NOMO-1 treated with dmso at 0.1 percent for 144 hours (cell line): ENCODE results near the gene MZT1.
"Not testable (repeated sequence)": the region's sequence is repeated elsewhere in the genome, so short reads cannot be mapped to it uniquely, and the experiment has no call there.

Experiments used
- DNase-seq: peaks from one replicate; lab custom pipeline; 2025; ENCODE audit not compliant: unreplicated experiment; lab: John Stamatoyannopoulos, UW

MZT1 gene

GRCh38 chr13:72727417-72728289, at the start of gene MZT1, which contains the start of gene BORA:
TSS of gene MZT1 (minus strand) at chr13:72727629. CDS start at chr13:72727602, 27 bp downstream.
TSS of gene BORA (plus strand) at chr13:72727923. CDS start at chr13:72728941, 1,018 bp downstream.
- DNase-seq: peak; percentile 95

GRCh38 chr13:72774019-72774418, 46.6 kb upstream of the MZT1 start:
- no peak for DNase-seq

GRCh38 chr13:72763411-72763810, 36.0 kb upstream of the MZT1 start:
- DNase-seq: no peak

- no peak for DNase-seq
Measured at GRCh38 chr13:72760189-72760588, 32.8 kb upstream of the MZT1 start.

- no peak for DNase-seq
Measured at GRCh38 chr13:72757792-72758535, 30.5 kb upstream of the MZT1 start.

- DNase-seq: no peak
Measured at GRCh38 chr13:72754111-72754510, 26.7 kb upstream of the MZT1 start.

GRCh38 chr13:72751220-72751619, 23.8 kb upstream of the MZT1 start:
- DNase-seq: no peak

GRCh38 chr13:72745260-72745659, 17.8 kb upstream of the MZT1 start:
- DNase-seq: no peak

GRCh38 chr13:72740015-72740414, 12.6 kb upstream of the MZT1 start:
- no peak for DNase-seq

GRCh38 chr13:72737033-72737432, 9.6 kb upstream of the MZT1 start:
- DNase-seq: no peak

- no peak for DNase-seq
Measured at GRCh38 chr13:72728290-72728605, 819 bp upstream of the MZT1 start.

- DNase-seq: peak; percentile 33
Measured at GRCh38 chr13:72726726-72727416, 558 bp downstream of the MZT1 start.

- DNase-seq: not testable (repeated sequence)
Measured at GRCh38 chr13:72726185-72726584, 1.2 kb downstream of the MZT1 start.

- DNase-seq: no peak
Measured at GRCh38 chr13:72716776-72717175, 10.7 kb downstream of the MZT1 start.

GRCh38 chr13:72700509-72700908, 26.9 kb downstream of the MZT1 start:
- peak; percentile 39 for DNase-seq

GRCh38 chr13:72698164-72698563, 29.3 kb downstream of the MZT1 start:
- no peak for DNase-seq

- no peak for DNase-seq
Measured at GRCh38 chr13:72696579-72696978, 30.9 kb downstream of the MZT1 start.

- no peak for DNase-seq
Measured at GRCh38 chr13:72694314-72694713, 33.1 kb downstream of the MZT1 start.

- no peak for DNase-seq
Measured at GRCh38 chr13:72693832-72694231, 33.6 kb downstream of the MZT1 start.

GRCh38 chr13:72692884-72693514, 34.4 kb downstream of the MZT1 start:
- DNase-seq: no peak

GRCh38 chr13:72689181-72689696, 38.2 kb downstream of the MZT1 start:
- DNase-seq: no peak
